Mesenchymal stem cell (in vitro differentiated cells and primary cell): ENCODE results near the gene PRX. TPM values are rescaled to one million over a fixed set of nuclear protein-coding genes. Genes with fewer than 3 reads are reported as not detected.
A peak's percentile ranks its signal among the peaks of the same experiment; 100 is the strongest.

ENCODE experiments used
- DNase-seq: peaks from one replicate; pipeline ENCODE4 v3.0.0-alpha.2; 2013
- H2AFZ ChIP-seq: one replicate; pipeline ENCODE4 v1.6.1; 2013; ENCODE audit warnings: low read depth, mild to moderate bottlenecking, control low read depth, inconsistent platforms, low read length, moderate library complexity
- H2AK5ac ChIP-seq: 2 replicates; pipeline ENCODE4 v1.6.1; 2013; ENCODE audit warnings: low read length, moderate library complexity, mild to moderate bottlenecking, inconsistent platforms; ENCODE audit not compliant: severe bottlenecking
- H2BK120ac ChIP-seq: one replicate; pipeline ENCODE4 v1.6.1; 2013; ENCODE audit warnings: low read depth, mild to moderate bottlenecking, inconsistent platforms, low read length, moderate library complexity
- H2BK12ac ChIP-seq, 2 experiments: one replicate each; pipeline ENCODE4 v1.6.1; 2013; ENCODE audit warnings: inconsistent platforms in 2 of 2, low read length in 2 of 2, mild to moderate bottlenecking in 2 of 2, moderate library complexity in 2 of 2, control low read depth in 1 of 2
- H2BK15ac ChIP-seq: one replicate; pipeline ENCODE4 v1.6.1; 2013; ENCODE audit warnings: mild to moderate bottlenecking, low read depth, inconsistent platforms; ENCODE audit not compliant: poor library complexity, severe bottlenecking
- H2BK5ac ChIP-seq: 2 replicates; pipeline ENCODE4 v1.6.1; 2013; ENCODE audit warnings: low read depth, mild to moderate bottlenecking, low read length, control low read depth, inconsistent platforms; ENCODE audit not compliant: poor library complexity, severe bottlenecking
- H3K14ac ChIP-seq, 2 experiments: one replicate each; pipeline ENCODE4 v1.6.1; 2013; ENCODE audit warnings: inconsistent platforms in 2 of 2, low read length in 2 of 2, control low read depth in 1 of 2, mild to moderate bottlenecking in 1 of 2, moderate library complexity in 1 of 2
- H3K18ac ChIP-seq, 2 experiments: one replicate each; pipeline ENCODE4 v1.6.1; 2013; ENCODE audit warnings: inconsistent platforms in 2 of 2, low read length in 2 of 2, control low read depth in 1 of 2, low read depth in 1 of 2, mild to moderate bottlenecking in 1 of 2
- H3K23ac ChIP-seq, 2 experiments: one replicate each; pipeline ENCODE4 v1.6.1; 2013; ENCODE audit warnings: inconsistent platforms in 2 of 2, low read length in 2 of 2, mild to moderate bottlenecking in 2 of 2, moderate library complexity in 2 of 2, control low read depth in 1 of 2
- H3K27ac ChIP-seq: 2 replicates; pipeline ENCODE4 v1.5.1; 2013; ENCODE audit warnings: mild to moderate bottlenecking, moderate library complexity, low read length, control low read depth, inconsistent platforms; ENCODE audit not compliant: poor library complexity, severe bottlenecking
- H3K27me3 ChIP-seq, 2 experiments: 2 replicates each; pipeline versions ENCODE4 v1.6.1 to v1.7.0; 2013; ENCODE audit warnings: low read length in 2 of 2, mild to moderate bottlenecking in 2 of 2, moderate library complexity in 2 of 2, control low read depth in 1 of 2, inconsistent platforms in 1 of 2; ENCODE audit not compliant: control insufficient read depth in 1 of 2, insufficient read depth in 1 of 2
- H3K36me3 ChIP-seq, 2 experiments: 2 replicates each; pipeline versions ENCODE4 v1.6.1 to v1.7.0; 2013; ENCODE audit warnings: low read length in 2 of 2, control low read depth in 1 of 2, inconsistent platforms in 1 of 2, low read depth in 1 of 2, mild to moderate bottlenecking in 1 of 2; ENCODE audit not compliant: insufficient read depth in 2 of 2, control insufficient read depth in 1 of 2
- H3K4ac ChIP-seq, 2 experiments: one replicate each; pipeline ENCODE4 v1.6.1; 2013; ENCODE audit warnings: inconsistent platforms in 2 of 2, low read length in 2 of 2, mild to moderate bottlenecking in 2 of 2, moderate library complexity in 2 of 2, control low read depth in 1 of 2, low read depth in 1 of 2
- H3K4me1 ChIP-seq: 2 replicates; pipeline ENCODE4 v1.6.1; 2013; ENCODE audit warnings: low read depth, low read length, control low read depth; ENCODE audit not compliant: control insufficient read depth, insufficient read depth
- H3K4me2 ChIP-seq: 2 replicates; pipeline ENCODE4 v1.6.1; 2013; ENCODE audit warnings: low read length, mild to moderate bottlenecking, inconsistent platforms; ENCODE audit not compliant: poor library complexity, severe bottlenecking
- H3K4me3 ChIP-seq, 2 experiments: 2 replicates each; pipeline versions ENCODE4 v1.5.1 to v1.7.0; 2013; ENCODE audit warnings: low read length in 2 of 2, mild to moderate bottlenecking in 2 of 2, control low read depth in 1 of 2, low read depth in 1 of 2; ENCODE audit not compliant: insufficient read depth in 1 of 2
- H3K79me1 ChIP-seq: replicated peaks from 2 replicates; pipeline ENCODE4 v1.6.1; 2013; ENCODE audit warnings: mild to moderate bottlenecking, control low read depth, low read length, inconsistent platforms; ENCODE audit not compliant: poor library complexity, severe bottlenecking
- H3K9ac ChIP-seq: 2 replicates; pipeline ENCODE4 v1.7.0; 2013; ENCODE audit warnings: mild to moderate bottlenecking, low read length, moderate library complexity
- H3K9me3 ChIP-seq: 2 replicates; pipeline ENCODE4 v1.7.0; 2013; ENCODE audit warnings: mild to moderate bottlenecking, low read length; ENCODE audit not compliant: control insufficient read depth
- H4K8ac ChIP-seq: one replicate; pipeline ENCODE4 v1.6.1; 2013; ENCODE audit warnings: inconsistent platforms, mild to moderate bottlenecking, low read length, moderate library complexity
- H4K91ac ChIP-seq: one replicate; pipeline ENCODE4 v1.6.1; 2013; ENCODE audit warnings: mild to moderate bottlenecking, low read length, inconsistent platforms
- WGBS: methylation state at CpG from one replicate; pipeline ENCODE4 v1.1.7; 2013; ENCODE audit warnings: mixed read lengths; 5-methylcytosine and 5-hydroxymethylcytosine counted together
- small RNA-seq: library from polyadenylated mRNA; stranded (forward); fragments of <200 nt; extraction: miRNeasy Mini kit (QIAGEN cat#:217004); gene quantifications from one replicate; pipeline ENCODE3, GENCODE V24; 2013; ENCODE audit warnings: low read depth

Gene PRX

GRCh38 chr19:40348125-40348913 is 64.9 kb downstream of the PRX start, which contains the start of the genes C19orf47 and PLD3:
C19orf47 (minus strand) TSS chr19:40348397; CDS start chr19:40341857, 6,540 bp downstream.
PLD3 (plus strand) TSS chr19:40348695; CDS start chr19:40366484, 17,789 bp downstream.
- peaks cover 11 to 14% of the 10 kb centered on the region in 2 experiments for H3K36me3 ChIP-seq
- peak within 1 kb of the TSS in 1 of 2 experiments; percentile 83 for H2BK12ac ChIP-seq

GRCh38 chr19:40344422-40344821 is 68.8 kb downstream of the PRX start:
- H2BK12ac ChIP-seq, result no peak overlapping the region
- no peak overlapping the region for H2AK5ac ChIP-seq
- no peak overlapping the region for H2AFZ ChIP-seq
- H3K36me3 ChIP-seq, result peaks cover 13 to 24% of the 10 kb centered on the region in 2 experiments
- no peak for DNase-seq
- H4K8ac ChIP-seq, result no peak overlapping the region
- no peak overlapping the region for H3K14ac ChIP-seq
- no peak overlapping the region for H4K91ac ChIP-seq
- H3K9me3 ChIP-seq, result no peaks in the 10 kb centered on the region
- H3K4ac ChIP-seq, result no peak overlapping the region
- WGBS, result 94% methylated on average over 6 of the region's 7 CpGs
- no peak overlapping the region for H3K27ac ChIP-seq
- H3K4me1 ChIP-seq, result peaks cover 10% of the 10 kb centered on the region
- no peak overlapping the region for H3K4me2 ChIP-seq
- no peaks in the 10 kb centered on the region for H3K27me3 ChIP-seq
- H2BK5ac ChIP-seq, result no peak overlapping the region
- no peak overlapping the region for H2BK120ac ChIP-seq
- H3K9ac ChIP-seq, result no peak overlapping the region
- no peak overlapping the region for H3K4me3 ChIP-seq
- H2BK15ac ChIP-seq, result no peak overlapping the region
- peaks cover 26% of the 10 kb centered on the region for H3K79me1 ChIP-seq
- no peak overlapping the region for H3K18ac ChIP-seq
- no peak overlapping the region for H3K23ac ChIP-seq

More at GRCh38 chr19:40348125-40348913, 64.9 kb downstream of the PRX start, which contains the start of the genes C19orf47 and PLD3:
- H2AK5ac ChIP-seq, result no peak within 1 kb of the TSS
- H3K27me3 ChIP-seq, result no peaks in the 10 kb centered on the region
- no peak within 1 kb of the TSS for H2BK15ac ChIP-seq
- peak within 1 kb of the TSS; percentile 91 to 93 for H3K4me3 ChIP-seq
- peak within 1 kb of the TSS; percentile 83 for H2AFZ ChIP-seq
- H4K91ac ChIP-seq, result peak within 1 kb of the TSS; percentile 36
- H2BK5ac ChIP-seq, result no peak within 1 kb of the TSS
- H3K27ac ChIP-seq, result peak within 1 kb of the TSS; percentile 33
- H4K8ac ChIP-seq, result peak within 1 kb of the TSS; percentile 45
- H3K9me3 ChIP-seq, result no peaks in the 10 kb centered on the region
- DNase-seq, result peak; percentile 99
- H3K4me2 ChIP-seq, result peak within 1 kb of the TSS; percentile 90
- H3K18ac ChIP-seq, result peak within 1 kb of the TSS; percentile 34 to 50
- peaks cover 10% of the 10 kb centered on the region for H3K4me1 ChIP-seq
- peaks cover 34% of the 10 kb centered on the region for H3K79me1 ChIP-seq
- peak within 1 kb of the TSS; percentile 94 for H3K9ac ChIP-seq
- H3K23ac ChIP-seq, result peak within 1 kb of the TSS in 1 of 2 experiments; percentile 83
- no peak within 1 kb of the TSS for H2BK120ac ChIP-seq
- WGBS, result under 1% methylated on average over 54 of the region's 77 CpGs
- peak within 1 kb of the TSS in 1 of 2 experiments; percentile 82 for H3K4ac ChIP-seq
- H3K14ac ChIP-seq, result peak within 1 kb of the TSS in 1 of 2 experiments; percentile 90

Small RNA genes within 50 kb of the gene (small RNA-seq; reads per million reads assigned to genes)
- gene MIR6796 (not detected), gene RF00017 (not detected)
